Bronchial epithelial cell (primary cell): ENCODE data around the gene OLFM4. TPM values are rescaled to one million over a fixed set of nuclear protein-coding genes. Genes with fewer than 3 reads are reported as not detected.

ENCODE experiments used
- DNase-seq: peaks from one replicate; pipeline ENCODE4 v3.0.0-alpha.2; 2010; ENCODE audit warnings: low read depth
- FAIRE-seq: peaks from 2 replicates; lab custom pipeline; 2011; peaks lifted over from hg19 to GRCh38; lab: Jason Lieb, UNC
- H3K27me3 ChIP-seq: 2 replicates; pipeline ENCODE4 v1.5.1; 2011; ENCODE audit warnings: low read length; ENCODE audit not compliant: control insufficient read depth, insufficient read depth
- H3K36me3 ChIP-seq: 2 replicates; pipeline ENCODE4 v1.5.1; 2011; ENCODE audit warnings: low read length; ENCODE audit not compliant: control insufficient read depth, insufficient read depth
- H3K4me3 ChIP-seq: 2 replicates; pipeline ENCODE4 v1.5.1; 2011; ENCODE audit warnings: mild to moderate bottlenecking, low read depth, low read length, control low read depth
- total RNA-seq: library from RNA; depleted of rRNA; stranded (reverse); fragments of >200 nt; gene quantifications from 2 replicates; pipeline ENCODE4 v1.2.1, GENCODE V29; 2014
- TF ChIP-seq, protein P1 (sequence below): IDR thresholded peaks from 2 replicates; pipeline ENCODE4 v1.5.1; 2011; ENCODE audit warnings: mild to moderate bottlenecking, moderate library complexity, low read length, control low read depth, inconsistent platforms; ENCODE audit not compliant: insufficient read depth, severe bottlenecking

Gene OLFM4
- total RNA-seq, 1 donor from 2014 or later, result not detected

DNA sequence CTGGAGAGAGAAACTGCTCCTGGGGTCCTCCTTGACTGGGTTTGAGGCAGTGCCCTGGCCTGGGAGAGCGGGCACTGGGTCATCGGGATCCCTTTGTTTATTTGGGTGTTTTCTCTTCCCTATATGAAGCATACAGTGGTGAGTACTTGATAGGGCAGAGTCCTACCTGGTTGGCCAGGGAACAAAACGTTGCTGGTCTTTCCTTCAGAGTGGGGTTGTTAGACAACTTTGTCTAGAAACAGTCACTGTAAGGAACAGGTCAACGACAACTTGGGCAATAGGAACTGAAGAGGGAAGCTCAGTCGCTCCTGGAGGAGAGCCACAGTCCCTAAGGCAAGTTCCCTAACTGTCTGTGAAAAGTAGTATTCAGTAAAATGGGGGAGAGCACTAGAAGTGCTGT, 550 bp upstream of the OLFM4 start:
- Histone ChIP-seq H3K4me3 (no peak overlapping the region), H3K27me3 (no peaks in the 10 kb centered on the region), H3K36me3 (no peaks in the 10 kb centered on the region)
- TF ChIP-seq, protein P1, sequence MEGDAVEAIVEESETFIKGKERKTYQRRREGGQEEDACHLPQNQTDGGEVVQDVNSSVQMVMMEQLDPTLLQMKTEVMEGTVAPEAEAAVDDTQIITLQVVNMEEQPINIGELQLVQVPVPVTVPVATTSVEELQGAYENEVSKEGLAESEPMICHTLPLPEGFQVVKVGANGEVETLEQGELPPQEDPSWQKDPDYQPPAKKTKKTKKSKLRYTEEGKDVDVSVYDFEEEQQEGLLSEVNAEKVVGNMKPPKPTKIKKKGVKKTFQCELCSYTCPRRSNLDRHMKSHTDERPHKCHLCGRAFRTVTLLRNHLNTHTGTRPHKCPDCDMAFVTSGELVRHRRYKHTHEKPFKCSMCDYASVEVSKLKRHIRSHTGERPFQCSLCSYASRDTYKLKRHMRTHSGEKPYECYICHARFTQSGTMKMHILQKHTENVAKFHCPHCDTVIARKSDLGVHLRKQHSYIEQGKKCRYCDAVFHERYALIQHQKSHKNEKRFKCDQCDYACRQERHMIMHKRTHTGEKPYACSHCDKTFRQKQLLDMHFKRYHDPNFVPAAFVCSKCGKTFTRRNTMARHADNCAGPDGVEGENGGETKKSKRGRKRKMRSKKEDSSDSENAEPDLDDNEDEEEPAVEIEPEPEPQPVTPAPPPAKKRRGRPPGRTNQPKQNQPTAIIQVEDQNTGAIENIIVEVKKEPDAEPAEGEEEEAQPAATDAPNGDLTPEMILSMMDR, result no peak
- DNase-seq, result no peak
- FAIRE-seq, result no peak

DNA sequence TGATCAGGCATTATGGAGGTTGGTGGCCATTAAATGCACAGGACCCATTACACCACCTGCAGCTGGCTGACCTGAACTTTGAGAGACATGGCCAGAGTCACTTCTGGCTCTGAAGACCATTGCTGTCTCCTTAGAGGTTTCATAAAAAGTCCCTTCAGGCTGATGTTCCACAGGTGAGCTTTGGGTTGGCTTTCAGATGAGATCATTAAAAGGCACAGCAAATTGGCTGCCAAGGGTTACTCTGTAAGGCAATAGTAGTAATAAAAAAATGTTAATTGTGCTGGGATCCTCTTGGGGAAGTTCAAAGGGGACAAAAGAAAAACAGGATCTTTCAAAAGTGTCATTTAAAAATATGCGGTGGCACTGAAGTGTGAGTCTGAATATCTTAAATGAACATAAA, 4.2 kb downstream of the OLFM4 start:
- no peaks in the 10 kb centered on the region for H3K36me3 ChIP-seq
- no peak for DNase-seq
- H3K27me3 ChIP-seq, result no peaks in the 10 kb centered on the region
- TF ChIP-seq, protein P1, result no peak
- H3K4me3 ChIP-seq, result no peak overlapping the region
- FAIRE-seq, result no peak

DNA sequence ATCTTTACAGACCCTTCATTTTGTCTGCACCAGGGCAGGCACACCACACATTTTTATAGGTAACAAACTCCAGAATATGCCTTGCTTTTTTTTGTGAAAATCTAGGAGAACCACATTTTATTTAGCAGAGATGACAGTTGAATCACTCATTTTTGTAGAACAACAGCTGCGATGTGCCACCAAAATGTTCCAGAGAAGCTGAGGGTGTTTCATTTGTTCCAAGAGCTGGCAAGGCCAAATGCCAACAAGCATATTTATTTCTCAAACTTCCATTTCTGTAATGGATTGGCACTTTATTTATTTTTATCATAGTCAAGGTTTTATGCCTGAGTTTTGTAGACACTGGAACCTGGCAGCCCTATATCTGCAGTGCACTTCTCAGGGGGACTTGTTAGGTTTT, 10.4 kb downstream of the OLFM4 start:
- TF ChIP-seq, protein P1, result no peak
- FAIRE-seq (no peak), DNase-seq (no peak)
- Histone ChIP-seq H3K36me3 (no peaks in the 10 kb centered on the region), H3K27me3 (no peaks in the 10 kb centered on the region), H3K4me3 (no peak overlapping the region)

DNA sequence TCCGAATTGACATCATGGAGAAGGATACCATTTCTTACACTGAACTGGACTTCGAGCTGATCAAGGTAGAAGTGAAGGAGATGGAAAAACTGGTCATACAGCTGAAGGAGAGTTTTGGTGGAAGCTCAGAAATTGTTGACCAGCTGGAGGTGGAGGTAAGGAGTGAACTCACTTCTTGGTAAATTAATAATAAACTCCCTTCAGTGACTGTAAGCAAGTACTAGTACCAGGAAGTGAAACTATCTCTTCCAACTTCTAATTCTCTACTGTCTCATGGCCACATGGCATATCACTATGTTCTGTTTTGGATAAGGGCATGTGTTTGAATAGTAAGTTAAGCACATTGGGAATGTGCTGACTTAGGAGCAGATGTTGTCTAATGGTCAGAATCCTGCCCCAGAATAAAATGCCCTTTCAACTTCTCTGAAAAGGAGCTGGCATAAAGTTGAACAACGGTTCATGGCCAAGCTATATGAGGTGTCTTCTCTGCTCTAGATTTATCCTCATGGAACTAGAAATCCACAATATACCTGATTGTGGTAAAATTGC, 13.4 kb downstream of the OLFM4 start:
- Histone ChIP-seq H3K4me3 (no peak overlapping the region), H3K27me3 (no peaks in the 10 kb centered on the region), H3K36me3 (no peaks in the 10 kb centered on the region)
- DNase-seq, result no peak
- no peak for FAIRE-seq
- TF ChIP-seq, protein P1, result no peak

DNA sequence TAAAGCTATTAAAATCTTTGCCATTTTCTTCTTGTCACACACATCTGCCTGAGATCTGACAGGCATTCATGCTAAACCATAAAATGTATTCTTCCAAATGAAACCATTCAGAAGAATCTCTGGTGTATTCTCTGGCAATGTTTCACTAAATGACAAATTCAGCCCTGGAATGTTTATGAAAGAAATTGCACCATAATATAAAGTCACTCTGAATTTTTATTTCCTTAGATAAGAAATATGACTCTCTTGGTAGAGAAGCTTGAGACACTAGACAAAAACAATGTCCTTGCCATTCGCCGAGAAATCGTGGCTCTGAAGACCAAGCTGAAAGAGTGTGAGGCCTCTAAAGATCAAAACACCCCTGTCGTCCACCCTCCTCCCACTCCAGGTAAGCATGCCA, 14.3 kb downstream of the OLFM4 start:
- Histone ChIP-seq H3K4me3 (no peak overlapping the region), H3K27me3 (no peaks in the 10 kb centered on the region), H3K36me3 (no peaks in the 10 kb centered on the region)
- DNase-seq, result no peak
- FAIRE-seq, result no peak
- TF ChIP-seq, protein P1, result no peak

DNA sequence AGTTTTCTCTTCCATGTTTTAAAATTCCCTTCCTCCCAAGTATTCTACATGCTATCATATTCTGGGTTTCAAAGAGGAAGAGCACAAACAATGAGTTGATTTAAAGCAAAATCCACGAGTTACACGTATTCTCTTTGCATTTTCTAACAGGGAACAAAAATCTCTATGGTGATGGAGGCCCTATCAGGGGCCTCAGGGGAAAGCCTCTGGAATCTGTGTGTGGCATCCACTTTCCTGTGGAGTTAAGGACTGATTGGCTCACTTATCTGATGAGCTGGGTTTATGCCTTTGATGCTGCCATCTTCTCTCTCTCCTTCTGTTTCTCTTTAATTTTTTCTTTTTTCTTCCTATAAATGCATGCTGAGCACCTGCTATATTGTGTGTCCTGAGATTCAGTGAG, 14.8 kb downstream of the OLFM4 start:
- H3K27me3 ChIP-seq, result no peaks in the 10 kb centered on the region
- DNase-seq, result no peak
- no peaks in the 10 kb centered on the region for H3K36me3 ChIP-seq
- no peak overlapping the region for H3K4me3 ChIP-seq
- TF ChIP-seq, protein P1, result no peak
- no peak for FAIRE-seq
